Esophagus squamous epithelium (tissue), 4 donors: Measurements from ENCODE around the gene LRAT.

Experiments
- POLR2A ChIP-seq, 4 donors: fragments of 450-650 bp; IDR thresholded peaks; one replicate each; pipeline ENCODE4 v1.6.1; 2017; ENCODE audit warnings: antibody characterized with exemption in 4 of 4, mild to moderate bottlenecking in 4 of 4, moderate library complexity in 3 of 4
- TF ChIP-seq, protein P1 (sequence below), 6 experiments: fragments of 450-650 bp in 4 of 6; fragments of 200-600 bp in 2 of 6; sonication (generic) in 2 of 6; IDR thresholded peaks; one replicate each; pipeline ENCODE4 v1.5.1; 2016 to 2019; ENCODE audit warnings: antibody characterized with exemption in 6 of 6, mild to moderate bottlenecking in 4 of 6, moderate library complexity in 4 of 6

DNA sequence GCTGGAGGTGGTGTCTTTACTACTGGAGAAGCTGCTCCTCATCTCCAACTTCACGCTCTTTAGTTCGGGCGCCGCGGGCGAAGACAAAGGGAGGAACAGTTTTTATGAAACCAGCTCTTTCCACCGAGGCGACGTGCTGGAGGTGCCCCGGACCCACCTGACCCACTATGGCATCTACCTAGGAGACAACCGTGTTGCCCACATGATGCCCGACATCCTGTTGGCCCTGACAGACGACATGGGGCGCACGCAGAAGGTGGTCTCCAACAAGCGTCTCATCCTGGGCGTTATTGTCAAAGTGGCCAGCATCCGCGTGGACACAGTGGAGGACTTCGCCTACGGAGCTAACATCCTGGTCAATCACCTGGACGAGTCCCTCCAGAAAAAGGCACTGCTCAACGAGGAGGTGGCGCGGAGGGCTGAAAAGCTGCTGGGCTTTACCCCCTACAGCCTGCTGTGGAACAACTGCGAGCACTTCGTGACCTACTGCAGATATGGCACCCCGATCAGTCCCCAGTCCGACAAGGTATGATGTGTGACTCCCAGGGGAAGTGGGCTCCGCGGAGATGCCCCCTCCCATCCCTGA is 634 bp downstream of the LRAT start:
- TF ChIP-seq, protein P1, sequence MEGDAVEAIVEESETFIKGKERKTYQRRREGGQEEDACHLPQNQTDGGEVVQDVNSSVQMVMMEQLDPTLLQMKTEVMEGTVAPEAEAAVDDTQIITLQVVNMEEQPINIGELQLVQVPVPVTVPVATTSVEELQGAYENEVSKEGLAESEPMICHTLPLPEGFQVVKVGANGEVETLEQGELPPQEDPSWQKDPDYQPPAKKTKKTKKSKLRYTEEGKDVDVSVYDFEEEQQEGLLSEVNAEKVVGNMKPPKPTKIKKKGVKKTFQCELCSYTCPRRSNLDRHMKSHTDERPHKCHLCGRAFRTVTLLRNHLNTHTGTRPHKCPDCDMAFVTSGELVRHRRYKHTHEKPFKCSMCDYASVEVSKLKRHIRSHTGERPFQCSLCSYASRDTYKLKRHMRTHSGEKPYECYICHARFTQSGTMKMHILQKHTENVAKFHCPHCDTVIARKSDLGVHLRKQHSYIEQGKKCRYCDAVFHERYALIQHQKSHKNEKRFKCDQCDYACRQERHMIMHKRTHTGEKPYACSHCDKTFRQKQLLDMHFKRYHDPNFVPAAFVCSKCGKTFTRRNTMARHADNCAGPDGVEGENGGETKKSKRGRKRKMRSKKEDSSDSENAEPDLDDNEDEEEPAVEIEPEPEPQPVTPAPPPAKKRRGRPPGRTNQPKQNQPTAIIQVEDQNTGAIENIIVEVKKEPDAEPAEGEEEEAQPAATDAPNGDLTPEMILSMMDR (IDR thresholded peaks at IDR 0.05), result peak in 1 of 6 experiments; percentile 0
- TF ChIP-seq POLR2A (IDR thresholded peaks at IDR 0.05), result no peak
